NOMO-1 (cell line): ENCODE results near the gene SH3GL3.

Experiments
- DNase-seq, 2 experiments: peaks; one replicate each; lab custom pipeline; 2025; ENCODE audit not compliant: unreplicated experiment in 2 of 2; lab: John Stamatoyannopoulos, UW

SH3GL3 gene

GRCh38 chr15:83561661-83562060 lies 114.5 kb downstream of the SH3GL3 start:
- no peak for DNase-seq

DNA sequence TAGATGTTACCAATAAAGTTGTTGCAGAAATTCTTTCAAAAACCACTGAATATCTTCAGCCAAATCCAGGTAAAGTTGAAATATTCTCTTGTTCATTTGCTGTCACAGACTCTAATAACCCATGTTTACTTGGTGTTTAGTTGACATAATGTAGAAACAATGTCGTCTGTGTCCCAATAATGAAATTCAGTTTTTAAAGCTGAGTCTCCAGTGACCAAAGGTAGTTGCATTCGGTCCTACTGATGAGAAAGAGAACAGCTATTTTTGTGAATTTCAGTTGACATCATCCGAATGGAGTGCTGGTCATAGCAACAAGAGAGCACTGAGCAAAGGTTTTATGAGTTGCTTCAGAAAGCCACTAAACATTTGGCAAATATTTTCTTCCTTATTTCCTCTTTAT lies 118.0 kb downstream of the SH3GL3 start:
- DNase-seq, result no peak

GRCh38 chr15:83565553-83566159 lies 118.5 kb downstream of the SH3GL3 start:
- DNase-seq, result peak in 1 of 2 experiments; percentile 19

DNA sequence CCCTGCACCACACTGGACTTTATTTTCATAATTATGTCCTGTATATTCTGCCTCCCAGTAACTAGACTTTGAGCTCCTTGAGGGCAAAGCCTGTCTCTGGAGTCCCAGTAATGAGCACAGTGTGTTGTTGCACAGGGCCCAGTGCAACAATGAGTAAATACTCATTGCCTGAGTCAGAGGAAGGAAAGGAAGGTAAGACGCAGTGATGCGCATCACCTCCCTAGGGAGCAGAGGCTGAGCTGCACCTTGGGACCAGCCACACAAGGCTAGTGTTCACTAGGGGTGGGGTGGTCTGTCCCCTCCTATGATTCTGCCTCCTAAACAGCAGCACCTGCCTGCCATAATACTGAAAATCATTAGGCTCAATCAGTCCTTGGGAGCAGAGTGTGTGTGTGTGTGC lies 120.2 kb downstream of the SH3GL3 start:
- DNase-seq, result no peak

- DNase-seq, result no peak
Observed at GRCh38 chr15:83569341-83569740, 122.2 kb downstream of the SH3GL3 start.

GRCh38 chr15:83570756-83571155 lies 123.6 kb downstream of the SH3GL3 start:
- DNase-seq, result no peak

DNA sequence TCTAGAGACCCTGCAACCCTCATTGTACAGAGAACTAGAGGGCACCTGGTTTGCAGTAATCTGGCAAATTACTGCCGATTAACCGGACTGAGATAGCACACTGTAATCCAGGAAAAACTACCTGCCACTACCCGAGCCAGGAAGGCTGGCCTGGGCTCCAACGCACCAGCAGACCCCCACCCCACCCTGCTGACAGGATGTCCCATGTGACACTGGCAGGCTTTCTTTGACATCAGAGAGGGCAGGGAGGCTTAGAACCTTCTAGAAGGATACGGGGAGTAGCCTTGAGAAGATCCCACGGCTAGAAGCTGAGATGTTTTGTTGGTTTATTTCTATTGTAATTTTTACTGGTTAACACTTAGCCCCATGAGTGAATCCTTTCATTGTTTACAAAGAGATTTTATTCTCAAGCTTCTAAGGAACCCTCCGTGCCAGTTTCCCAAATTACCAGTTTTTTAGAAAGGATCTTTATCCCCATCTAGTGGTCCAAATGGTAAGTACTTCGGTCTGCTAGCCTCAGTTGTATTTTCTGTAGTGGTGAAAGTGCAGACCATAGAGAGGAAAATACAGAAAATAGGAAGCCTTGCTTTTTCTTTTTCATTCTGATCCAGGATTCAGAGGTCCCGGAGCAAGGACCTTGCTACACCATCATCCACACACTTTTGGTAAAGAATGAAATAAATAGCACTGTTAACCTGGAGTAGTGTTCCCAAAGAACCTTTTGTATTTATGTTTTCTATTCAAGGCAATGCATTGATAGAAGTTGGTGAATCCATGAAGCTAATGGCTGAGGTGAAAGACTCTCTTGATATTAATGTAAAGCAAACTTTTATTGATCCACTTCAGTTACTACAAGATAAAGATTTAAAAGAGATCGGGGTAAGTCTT lies 124.9 kb downstream of the SH3GL3 start:
- no peak for DNase-seq

DNA sequence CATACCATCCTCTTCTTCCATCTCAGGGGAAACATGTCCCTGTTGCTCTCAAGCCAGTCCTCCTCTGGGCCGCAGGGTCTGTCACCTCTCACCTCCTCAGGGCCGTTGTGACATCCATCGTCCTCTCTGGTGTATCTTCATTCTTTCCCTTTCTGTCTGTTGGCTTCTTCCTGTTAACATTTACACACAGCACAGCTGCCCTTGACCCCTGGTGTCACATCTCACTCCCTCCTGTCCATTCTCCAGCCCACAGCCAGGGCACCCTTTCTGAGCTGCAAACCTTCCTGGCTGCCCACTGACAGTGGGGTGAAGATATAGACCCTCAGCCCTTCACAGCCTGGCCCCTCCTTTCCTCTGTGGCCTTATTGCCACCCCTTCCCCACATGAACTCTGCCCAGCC lies 127.2 kb downstream of the SH3GL3 start:
- no peak for DNase-seq

- DNase-seq, result no peak
Observed at GRCh38 chr15:83578691-83579090, 131.6 kb downstream of the SH3GL3 start.

- DNase-seq, result no peak
Observed at GRCh38 chr15:83581381-83581780, 134.2 kb downstream of the SH3GL3 start.

DNA sequence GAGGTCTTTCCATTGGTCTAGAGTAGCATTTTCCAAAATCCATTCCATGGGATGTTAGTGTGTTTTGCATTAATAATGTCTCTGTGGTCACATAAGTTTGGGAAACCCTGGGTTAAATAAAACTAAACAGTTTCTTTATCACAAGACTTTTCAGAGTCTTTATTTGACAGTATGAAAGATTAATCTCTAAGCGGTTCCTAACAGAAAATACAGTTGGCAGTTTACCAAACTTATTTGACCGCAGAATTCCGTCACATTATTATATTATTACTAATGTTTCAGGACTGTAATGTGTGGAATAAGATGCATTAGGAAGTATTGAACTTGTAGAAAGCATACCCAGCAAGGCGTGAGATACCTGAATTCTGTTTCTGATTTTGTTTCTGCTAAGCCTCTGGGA lies 135.2 kb downstream of the SH3GL3 start:
- no peak for DNase-seq

- DNase-seq, result no peak
Observed at GRCh38 chr15:83585601-83586335, 138.6 kb downstream of the SH3GL3 start.

- no peak for DNase-seq
Observed at GRCh38 chr15:83587091-83587490, 139.9 kb downstream of the SH3GL3 start.

GRCh38 chr15:83588441-83588840 lies 141.3 kb downstream of the SH3GL3 start:
- DNase-seq, result no peak

GRCh38 chr15:83592370-83593040 lies 145.4 kb downstream of the SH3GL3 start:
- no peak for DNase-seq

DNA sequence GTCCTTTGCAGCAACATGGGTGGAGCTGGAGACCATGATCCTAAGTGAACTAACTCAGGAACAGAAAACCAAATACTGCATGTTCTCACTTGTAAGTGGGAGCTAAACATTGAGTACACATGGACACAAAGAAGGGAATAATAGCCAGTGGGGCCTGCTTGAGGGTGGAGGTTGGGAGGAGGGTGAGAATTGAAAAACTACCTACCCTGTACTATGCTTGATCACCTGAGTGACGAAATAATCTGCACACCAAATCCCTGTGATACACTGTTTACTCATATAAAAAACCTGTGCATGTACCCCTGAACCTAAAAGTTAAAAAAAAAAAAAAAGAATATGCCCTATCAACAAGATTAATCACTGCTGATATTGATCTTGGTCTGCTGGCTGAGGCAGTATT lies 148.1 kb downstream of the SH3GL3 start:
- DNase-seq, result no peak

DNA sequence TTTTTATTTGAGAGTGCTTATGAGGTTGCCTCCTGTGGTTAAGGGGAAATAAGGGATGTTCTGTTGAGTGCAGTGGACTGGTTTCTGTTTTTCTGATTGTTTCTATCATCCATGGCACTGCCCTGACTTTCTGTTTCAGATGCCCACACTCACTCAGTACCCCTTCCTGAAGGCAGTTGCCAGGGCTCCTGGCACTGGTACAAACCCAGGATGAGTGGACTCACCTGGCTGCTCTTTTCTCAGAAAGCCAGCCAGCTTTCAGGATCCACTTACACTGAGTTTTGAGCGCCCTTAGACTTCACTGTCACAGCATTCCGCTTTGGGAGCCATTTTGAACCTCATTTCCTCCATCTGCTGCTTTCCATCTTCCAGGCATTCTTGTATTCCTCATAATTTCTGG lies 150.9 kb downstream of the SH3GL3 start:
- no peak for DNase-seq

DNA sequence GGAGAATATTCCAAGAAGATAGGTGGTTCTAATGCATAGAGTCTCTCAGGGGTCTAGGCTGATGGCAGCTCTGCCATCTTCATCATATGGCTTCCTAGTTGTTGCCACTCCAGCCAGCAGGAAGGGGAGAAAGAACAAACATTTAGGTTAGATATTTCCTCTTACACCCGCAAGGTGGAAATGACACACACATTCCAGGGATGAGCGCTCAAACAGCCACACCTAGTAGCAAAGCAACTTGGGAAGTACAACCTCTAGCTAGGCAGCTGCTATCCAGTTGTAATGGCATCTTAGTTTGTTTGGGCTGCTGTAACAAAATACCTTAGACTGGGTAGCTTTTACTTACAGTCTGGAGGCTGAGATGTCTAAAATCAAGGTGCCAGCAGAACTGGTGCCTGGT lies 154.9 kb downstream of the SH3GL3 start:
- DNase-seq, result no peak

- DNase-seq, result no peak
Observed at GRCh38 chr15:83604549-83604948, 157.4 kb downstream of the SH3GL3 start.

- DNase-seq, result no peak
Observed at GRCh38 chr15:83605111-83605945, 158.2 kb downstream of the SH3GL3 start.
